AG09319 (cell line): ENCODE measurements around the gene MAG.

Experiments
- DNase-seq: peaks from one replicate; pipeline ENCODE4 v3.0.0-alpha.2; 2010; ENCODE audit warnings: low read depth; ENCODE audit errors: extremely low read depth
- CTCF ChIP-seq: IDR thresholded peaks from 2 replicates; pipeline ENCODE4 v1.5.1; 2011; ENCODE audit warnings: low read depth, mild to moderate bottlenecking, inconsistent platforms, low read length, moderate library complexity

MAG gene

GRCh38 chr19:35360880-35361420, 69.0 kb downstream of the MAG start:
- TF ChIP-seq CTCF, result no peak
- no peak for DNase-seq

GRCh38 chr19:35362261-35363000, 70.5 kb downstream of the MAG start:
- DNase-seq, result no peak
- TF ChIP-seq CTCF, result no peak

GRCh38 chr19:35363001-35363590, 71.1 kb downstream of the MAG start:
- no peak for DNase-seq

More at GRCh38 chr19:35363001-35363590, 71.1 kb downstream of the MAG start:
- TF ChIP-seq CTCF, result no peak
